GM23248 (cell line): ENCODE measurements around the gene PIK3R5.

ENCODE experiments used
- EZH2 ChIP-seq: fragments of 200-600 bp; sonication (generic); IDR thresholded peaks from 2 replicates; pipeline ENCODE4 v1.6.1; 2018; ENCODE audit warnings: antibody characterized with exemption, mild to moderate bottlenecking; ENCODE audit not compliant: insufficient read depth, poor library complexity, severe bottlenecking
- EZH2phosphoT487 ChIP-seq: fragments of 200-600 bp; sonication (generic); IDR thresholded peaks from 2 replicates; pipeline ENCODE4 v1.6.1; 2018; ENCODE audit warnings: antibody characterized with exemption, moderate library complexity, mild to moderate bottlenecking, low read depth; ENCODE audit not compliant: insufficient read depth

DNA sequence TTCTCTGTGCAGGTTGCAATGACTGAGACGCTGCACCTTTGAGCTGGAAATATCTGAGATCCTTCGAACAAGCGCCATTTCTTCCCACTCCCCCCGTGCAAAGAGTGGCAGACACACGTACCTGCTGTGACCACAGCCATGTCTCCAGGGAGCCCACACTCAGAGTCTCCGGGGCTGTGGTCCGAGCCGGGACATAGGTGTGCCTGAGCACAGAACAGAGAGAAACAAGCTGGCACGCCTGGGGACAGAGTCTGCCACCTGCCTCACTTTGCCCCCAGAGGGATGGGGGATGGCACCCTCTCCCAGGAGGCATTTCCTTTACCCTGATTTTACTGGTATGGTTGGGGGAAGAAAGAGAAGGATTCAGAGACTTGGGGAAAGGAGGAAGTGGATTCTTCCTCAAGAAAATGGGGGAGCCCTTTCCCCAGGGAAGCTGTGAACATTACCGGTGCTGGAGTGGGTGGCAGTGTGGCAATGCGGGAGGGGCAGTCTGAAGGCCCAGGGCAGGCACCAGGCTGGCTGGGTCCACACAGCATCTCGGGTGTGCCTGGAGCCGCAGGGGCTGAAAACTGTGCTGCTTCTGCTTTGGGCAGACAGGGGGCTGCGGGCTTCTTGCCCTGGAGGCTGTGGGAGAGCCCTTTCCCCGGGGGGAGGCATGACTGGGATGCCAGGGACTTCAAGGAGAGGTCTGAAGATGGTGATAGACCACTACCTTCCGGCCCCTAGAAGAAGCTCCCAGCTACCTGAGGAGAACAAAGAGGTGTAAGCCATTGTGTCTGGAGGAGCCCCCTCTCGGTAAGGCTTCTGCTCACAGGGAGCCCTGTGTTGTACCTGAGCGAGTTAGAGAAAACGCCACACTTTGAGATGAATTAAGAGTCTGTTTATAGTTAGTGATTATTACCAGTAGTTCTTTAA, 91.4 kb downstream of the PIK3R5 start:
- TF ChIP-seq EZH2 (no peak), EZH2phosphoT487 (no peak)
